CD4-positive, alpha-beta T cell treated with Interleukin-12 subunit alpha and Interleukin-12 subunit beta, for 1 hour (primary cell): ENCODE data around the gene PDIA6.
A peak's percentile ranks its signal among the peaks of the same experiment; 100 is the strongest.
"Not testable (repeated sequence)": the region's sequence is repeated elsewhere in the genome, so short reads cannot be mapped to it uniquely, and the experiment has no call there.

Experiments used
- DNase-seq: peaks from one replicate; pipeline ENCODE4 v3.0.0-alpha.2; 2020

Gene PDIA6

DNA sequence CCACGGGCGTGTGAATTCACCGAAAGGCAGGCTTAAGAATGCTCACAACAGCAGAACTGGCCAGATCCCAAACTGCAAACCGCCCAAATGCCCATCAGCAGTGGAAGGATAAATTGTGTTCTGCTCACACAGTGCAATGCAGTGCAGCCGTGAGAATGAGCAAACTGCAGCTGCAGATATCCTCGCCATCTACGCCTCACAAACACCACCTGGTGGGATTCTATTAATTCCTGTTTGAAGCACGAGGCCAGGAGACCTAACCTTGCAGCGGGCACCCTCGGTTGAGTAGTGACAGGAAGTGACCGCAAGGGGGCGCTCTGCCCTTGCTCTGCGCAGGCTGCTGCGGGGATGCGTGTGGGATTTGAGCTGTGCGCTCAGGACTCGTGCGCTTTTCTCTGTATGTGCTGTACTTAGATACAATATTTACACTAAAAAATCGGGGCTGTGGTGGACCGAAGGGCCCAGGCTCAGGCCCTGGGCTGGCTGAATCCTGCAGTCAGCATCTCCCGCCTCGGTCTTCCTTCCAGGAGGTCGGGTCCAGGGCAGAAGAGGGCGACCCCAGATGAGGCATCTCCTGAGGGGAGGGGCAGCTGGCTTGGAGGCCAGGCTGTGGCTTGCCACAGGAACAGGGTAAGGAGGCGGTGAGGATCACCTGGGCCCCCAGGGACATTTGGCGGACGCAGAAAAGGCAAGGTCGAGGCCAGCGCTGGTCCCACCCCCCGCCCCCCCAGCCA, 19.8 kb upstream of the PDIA6 start:
- DNase-seq: peak; percentile 82

DNA sequence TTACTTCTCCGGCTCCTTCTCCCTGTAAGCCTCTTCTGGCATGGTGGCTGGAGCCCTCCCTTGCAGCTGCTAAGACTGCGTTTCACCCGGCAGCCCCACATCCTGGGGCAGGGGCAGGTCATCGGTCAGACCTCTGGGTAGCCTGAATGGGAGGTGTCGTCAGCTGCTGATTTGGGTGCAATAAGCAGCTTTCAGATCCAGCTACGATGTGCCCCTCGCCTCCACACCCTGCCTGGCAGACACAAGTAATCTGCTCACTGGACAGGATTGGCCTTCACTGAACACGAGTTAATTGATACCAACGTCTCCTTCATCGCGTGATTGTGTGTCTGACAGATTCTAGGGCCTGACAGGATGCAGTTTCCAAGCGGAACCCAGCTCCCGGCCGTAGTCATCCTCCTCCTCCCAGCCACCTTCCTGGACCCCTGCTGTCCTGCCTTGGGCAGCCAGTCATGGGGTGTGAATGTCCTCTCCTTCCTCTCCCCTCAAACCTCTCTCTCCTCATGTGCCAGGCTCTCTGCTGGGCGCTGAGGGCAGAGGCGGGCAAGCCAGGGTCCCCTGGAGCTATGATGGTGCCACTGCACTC, 18.9 kb upstream of the PDIA6 start:
- no peak for DNase-seq

DNA sequence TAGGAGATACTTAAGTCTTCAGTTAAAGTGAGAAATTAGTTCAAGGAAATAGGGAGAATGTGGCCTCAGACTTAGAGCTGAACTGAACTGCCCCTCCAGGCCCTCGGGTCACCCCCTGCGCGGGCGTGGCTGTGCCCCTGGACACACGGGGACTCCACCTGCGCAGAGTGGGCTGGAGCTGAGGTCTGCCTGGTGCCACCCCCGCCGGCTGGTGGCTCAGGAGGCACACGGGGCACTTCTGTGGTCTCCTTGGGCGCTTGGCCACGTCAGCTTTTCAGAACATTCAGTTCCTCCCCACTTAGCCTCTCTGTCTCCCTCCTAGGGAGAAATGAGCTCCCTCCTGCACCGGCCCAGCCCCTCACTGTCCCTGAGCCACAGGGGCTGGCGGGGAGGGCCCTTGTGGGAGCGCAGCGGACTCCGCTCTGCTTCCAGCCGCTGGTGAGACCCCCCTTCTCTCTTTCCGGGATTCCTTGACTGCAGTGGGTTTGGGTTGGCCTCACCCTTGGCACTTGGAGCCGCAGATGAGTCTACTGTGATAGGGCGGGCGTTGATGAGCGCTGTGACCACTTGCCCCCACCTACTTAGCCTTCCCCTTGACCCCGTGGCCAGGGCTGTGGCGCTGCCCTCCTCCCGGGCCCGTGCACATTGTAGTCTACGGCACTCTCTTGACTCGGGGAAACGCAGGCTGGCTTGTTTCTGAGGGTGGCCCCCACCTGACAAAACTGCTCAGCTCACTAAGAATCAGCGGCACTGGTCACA, 18.2 kb upstream of the PDIA6 start:
- DNase-seq: no peak

DNA sequence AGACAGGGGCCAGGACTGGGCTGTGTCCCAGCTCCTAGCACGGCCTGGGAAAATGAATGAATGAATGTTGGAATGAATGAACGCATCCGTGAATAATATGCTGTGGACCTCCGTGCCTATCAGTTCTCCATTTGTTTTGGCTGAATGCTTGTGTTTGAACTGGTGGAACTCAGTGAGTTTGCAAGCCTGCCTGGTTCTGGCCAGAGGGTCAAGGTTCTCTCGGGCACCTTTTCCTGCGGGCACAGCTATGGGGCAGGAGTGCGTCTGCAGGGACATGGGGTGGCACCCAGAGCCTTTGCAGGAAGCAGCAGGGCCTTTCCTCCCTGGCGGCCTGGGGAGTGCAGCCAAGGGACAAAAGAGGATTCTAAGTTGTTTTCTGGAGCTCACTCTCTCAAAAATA, 17.6 kb upstream of the PDIA6 start:
- DNase-seq: no peak

DNA sequence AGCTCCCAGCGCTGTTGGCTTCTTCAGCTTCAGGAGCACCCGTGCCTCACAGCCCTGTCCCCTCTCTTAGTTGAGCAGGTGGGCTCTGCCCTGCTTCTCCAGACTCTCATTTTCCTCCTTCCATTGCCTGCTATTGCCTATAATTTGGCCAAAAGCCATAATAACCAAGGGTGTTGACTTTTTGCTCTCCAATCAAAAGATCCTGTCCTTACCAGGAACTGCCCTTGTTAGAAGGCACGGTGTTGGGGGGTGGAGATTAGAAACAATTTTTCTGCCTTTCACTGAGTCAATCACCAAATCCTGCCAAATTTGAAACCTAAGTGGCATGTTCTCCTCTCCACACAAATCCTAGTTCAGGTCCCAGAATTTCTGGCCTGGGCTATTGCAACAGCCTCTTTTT, 16.7 kb upstream of the PDIA6 start:
- DNase-seq: no peak

DNA sequence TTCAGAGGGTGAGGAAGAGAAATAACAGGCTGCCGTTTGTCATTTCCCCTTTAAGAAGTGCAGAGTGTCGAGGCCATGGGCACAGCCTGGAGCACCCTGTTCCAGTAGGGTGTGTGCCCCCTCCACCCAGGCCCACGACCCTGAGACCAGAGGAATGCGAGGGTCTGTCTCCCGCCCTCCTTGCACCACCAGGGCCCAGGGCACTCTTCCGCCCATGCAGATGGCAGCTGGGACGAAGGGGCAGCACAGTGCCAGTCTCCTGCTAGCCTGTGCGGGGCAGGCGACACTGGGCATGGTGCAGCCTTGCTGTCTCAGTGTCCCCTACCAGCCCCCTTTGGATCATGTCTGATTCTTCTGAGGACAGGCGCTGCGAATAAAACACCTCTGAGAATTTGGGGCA, 15.8 kb upstream of the PDIA6 start:
- no peak for DNase-seq

DNA sequence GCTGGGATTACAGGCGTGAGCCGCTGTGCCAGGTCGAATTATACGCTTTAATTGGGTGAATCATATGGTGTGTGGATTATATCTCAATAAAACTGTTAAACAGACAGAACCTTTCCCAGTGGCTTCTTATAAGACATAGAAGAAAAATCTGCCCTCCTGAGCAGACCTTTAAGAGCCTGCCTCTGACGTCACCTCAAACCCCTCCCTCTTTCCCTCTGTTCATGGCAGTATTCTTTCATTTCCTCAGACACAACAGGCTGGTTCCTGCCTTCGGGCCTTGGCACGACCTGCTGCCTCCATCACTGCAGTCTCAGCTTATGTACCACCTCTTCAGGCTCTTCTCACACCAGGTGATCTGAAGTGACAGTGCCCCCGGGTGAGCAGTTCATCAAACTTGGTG, 14.0 kb upstream of the PDIA6 start:
- no peak for DNase-seq

DNA sequence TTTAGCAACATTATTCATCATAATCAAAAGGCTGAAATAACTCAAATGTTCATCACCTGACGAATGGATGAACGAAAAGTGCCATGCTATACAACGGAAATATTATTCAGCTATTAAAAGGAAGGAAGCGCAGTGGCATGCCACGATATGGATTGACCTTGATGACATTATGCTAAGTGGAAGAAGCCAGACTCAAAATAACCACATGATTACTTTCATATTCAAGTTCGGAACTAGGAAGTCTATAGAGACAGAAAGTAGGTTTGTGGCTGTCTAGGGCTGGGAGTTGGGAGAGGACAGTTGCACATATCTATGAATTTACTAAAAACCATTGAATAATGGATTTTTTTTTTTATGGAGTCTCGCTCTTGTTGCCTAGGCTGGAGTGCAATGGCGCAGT, 13.4 kb upstream of the PDIA6 start:
- DNase-seq: no peak

DNA sequence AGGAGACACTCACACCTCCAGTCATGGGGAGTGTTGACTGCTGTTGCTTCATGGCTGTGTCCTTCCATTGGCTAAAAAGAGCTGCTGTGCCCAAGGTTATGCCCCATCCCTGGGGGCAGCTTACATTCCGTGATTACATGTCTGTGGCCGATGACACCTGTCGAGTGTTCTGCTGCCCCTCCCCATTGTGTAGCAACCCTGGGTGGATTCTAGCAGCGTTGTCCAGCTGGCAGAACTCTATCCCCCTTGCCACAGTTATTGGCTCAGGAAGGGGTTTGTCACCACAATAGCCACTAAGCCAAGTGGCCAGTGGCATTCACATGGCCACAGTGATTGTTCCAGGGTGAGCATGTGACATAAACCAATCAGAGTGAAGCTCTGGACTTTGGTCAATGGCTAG, 11.6 kb upstream of the PDIA6 start:
- no peak for DNase-seq

DNA sequence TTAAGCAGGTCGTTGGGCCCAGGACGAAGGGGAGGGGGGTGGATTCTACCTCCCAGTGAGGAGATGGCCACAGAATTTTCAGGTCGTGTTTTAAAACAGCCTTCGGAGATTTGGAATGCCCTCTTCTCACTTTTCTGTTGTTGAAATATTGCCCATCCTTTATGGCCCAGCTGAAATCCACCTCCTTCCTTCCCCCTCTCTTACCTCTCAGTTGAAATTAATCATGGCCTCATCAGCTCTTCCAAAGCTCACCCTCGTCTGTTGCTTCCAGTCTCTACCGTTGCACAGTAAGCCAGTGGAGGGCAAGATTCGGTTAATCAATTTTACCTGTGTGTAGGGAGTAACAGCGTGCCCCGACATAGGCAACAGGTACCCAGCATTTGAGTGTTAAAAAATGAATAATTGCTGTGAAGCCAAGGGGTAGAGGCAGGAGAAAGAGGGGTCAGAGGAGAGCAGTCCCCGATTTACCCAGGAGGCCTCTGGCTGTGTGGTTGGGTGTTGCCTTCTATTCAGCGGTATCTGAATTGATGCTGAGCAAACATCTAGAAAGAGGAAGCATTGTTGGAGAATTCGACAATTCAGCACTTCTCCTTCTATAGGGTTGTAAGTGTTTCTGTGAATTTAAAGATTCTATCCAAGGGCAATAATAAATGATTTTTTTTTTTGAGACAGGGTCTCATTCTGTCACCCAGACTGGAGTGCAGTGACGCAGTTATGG, 8.6 kb upstream of the PDIA6 start:
- no peak for DNase-seq

DNA sequence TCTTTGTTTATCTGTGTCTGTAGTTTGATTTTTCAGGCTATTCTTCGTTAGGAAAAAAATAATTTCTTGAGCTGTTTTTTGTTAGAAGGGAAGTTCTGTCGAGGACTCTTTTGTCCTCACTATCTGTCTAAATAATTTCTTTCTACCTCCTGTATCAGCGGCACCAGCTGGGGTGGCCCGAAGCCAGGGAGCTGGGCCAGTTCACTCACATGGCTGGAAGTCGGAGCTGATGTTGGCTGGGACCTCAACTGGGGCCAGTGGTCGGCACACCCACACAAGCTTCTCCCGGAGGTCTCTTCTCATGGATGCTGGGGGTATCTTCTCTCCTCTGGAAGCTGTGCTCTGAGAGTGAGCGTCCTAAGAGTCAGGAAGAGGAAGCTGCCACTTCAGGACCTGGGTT, 8.0 kb upstream of the PDIA6 start:
- DNase-seq: no peak

DNA sequence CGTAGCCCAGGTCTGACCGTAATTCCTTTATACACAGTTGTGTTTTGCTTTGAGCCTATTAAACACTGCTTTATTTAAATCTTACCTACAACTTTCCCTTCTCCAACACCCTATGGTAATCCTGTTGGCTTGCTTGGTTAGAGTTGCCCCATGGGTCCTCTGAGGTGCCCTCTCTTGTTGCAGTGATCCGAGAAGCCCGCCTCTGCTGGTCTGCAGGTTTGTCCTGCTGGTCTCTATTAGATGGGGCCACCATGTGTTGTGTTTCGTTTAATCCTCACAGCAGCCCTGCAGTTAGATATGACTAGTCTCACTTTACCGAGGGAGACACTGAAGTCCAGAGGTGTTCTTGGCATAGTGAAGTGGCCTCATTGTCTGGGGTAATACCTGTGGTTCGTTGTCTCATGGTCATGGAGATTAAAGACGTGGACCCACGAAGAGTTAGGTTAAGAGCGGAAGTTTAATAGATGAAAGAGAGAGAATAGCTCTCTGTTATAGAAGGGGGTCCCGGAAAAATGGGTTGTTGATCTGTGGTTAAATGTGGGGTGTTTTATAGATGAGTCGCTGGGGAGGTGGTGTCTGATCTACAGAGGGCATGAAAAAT, 7.2 kb upstream of the PDIA6 start:
- no peak for DNase-seq

DNA sequence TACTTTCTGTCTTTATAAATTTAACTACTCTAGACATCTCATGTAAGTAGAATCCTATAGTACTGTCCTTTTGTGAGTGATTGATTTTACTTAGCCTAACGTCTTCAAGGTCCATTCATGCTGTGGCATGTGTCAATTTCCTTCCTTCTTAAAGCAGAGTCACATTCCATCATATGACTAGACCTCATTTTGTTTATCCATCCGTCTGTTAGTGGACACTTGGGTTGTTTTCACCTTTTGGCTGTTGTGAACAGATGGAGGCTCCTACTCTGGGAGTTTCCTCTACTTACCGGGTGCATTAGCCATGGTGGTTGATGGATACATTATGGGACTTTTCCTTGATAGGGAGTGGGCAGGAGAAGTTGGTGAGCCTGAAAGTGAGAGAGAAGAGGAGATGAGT, 6.4 kb upstream of the PDIA6 start:
- no peak for DNase-seq

DNA sequence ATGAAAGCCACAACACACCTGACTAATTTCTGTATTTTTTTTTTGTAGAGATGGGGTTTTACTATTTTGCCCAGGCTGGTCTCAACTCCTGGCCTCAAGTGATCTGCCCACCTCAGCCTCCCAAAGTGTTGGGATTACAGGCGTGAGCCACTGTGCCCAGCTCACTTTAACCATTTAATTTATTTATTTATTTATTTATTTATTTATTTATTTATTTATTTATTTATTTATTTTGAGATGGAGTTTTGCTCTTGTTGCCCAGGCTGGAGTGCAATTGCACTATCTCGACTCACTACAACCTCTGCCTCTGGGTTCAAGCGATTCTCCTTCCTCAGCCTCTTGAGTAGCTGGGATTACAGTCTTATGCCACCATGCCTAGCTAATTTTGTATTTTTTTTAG, 5.7 kb upstream of the PDIA6 start:
- not testable (repeated sequence) for DNase-seq

DNA sequence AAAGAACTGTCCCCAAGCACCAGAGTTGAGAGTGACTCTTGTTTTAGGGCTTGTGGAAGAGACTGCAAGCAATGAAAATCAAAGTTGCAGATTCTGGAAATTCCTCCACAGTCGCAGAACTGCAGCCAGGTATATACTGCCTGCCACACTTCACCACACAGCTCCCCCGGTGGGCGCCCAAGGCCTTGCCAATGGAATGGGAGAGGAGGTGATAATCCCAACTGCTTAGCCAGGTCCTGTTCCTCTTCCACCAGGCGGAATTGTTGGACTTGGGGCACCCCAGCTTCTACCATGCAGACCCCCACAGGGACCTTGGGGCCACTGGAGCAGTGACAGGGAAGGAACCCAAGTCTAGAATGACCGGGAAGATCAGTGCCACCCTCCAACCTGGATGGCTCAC, 4.8 kb upstream of the PDIA6 start:
- no peak for DNase-seq

DNA sequence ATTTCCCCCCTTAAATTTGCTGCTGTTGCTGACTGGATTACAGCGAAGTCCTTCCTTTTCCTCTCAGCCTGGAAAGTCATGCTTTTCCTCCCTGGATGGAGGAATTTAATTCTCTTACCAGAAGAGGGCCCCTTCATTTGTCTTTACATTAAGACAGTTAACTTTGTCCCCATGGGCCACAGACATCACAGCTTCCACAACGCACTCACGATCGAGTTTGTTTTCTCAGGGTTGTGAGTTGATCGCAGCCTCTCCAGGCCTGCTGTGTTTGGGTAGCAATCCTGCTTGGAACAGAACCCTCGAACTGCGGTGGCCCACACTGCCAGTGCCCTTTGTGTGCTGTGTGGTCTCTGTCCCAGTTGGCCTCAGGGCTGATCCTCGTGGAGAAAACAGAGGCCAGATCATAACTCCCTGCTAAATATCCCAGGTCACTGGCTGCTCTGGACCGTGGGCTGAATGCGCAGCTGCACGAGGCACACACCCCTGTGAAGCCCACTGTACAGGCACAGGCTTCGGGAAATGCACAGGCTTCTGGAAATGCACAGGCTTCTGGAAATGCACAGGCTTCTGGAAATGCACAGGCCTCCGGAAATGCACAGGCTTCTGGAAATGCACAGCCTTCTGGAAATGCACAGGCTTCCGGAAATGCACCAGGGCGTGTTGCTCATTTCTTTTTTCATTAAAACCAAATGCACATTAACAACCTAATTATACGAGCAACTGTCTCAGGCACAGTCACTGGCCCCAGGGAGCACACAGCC, 2.2 kb upstream of the PDIA6 start:
- no peak for DNase-seq

DNA sequence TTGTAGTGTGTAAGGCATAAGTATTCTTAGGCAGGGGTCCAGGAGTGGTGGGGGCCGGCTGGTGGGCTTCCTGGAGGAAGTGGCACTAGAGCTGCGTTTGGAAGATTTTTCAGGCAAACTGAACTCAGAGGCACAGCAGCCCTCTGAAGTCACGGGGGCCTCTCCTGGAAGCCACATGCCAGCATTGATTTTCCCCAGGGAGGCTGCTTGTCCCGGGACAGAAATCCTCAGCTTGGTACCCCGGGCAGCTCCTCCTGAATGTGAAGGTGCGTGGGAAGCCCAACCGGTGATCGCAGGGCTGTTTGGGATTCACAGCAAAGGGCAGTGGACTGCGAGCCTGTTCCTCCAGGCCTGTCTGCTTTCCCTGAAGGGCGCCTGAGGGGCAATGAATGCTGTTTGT, 1.6 kb upstream of the PDIA6 start:
- no peak for DNase-seq

DNA sequence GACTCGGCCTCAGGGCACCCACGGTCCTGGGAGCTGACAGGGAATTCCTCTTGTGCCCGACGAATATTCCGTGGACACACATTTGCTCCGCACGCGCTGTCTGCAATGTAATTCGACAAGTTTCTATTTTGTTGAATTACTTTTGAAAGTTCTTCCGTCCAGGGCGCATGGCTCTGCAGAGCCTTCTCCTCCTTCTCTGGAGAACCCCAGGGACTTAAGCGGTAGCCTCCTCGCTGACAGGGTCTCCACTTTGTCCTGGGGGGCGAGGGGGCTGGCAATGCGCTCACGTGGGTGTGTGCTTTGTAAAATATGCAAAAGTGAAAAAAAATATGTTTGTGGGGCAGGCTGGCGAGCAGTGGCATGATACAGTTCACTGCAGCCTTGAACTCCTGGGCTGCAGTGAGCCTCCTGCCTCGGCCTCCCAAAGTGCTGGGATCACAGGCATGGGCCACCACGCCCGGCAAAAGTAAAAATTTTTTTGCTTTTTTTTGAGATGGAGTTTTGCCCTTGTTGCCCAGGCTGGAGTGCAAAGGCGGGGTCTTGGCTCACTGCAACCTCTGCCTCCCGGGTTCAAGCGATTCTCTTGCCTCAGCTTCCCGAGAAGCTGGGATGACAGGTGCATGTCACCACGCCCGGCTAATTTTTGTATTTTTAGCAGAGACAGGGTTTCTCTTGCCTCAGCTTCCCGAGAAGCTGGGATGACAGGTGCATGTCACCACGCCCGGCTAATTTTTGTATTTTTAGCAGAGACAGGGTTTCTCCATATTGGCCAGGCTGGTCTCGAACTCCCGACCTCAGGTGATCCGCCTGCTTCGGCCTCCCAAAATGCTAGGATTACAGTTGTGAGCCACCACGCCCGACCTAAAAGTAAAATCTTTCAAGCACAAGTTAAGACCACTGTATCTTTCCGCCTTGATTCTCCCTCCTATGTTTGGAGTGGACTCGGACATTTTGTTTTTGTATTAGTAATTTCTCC, 866 bp upstream of the PDIA6 start:
- not testable (repeated sequence) for DNase-seq

DNA sequence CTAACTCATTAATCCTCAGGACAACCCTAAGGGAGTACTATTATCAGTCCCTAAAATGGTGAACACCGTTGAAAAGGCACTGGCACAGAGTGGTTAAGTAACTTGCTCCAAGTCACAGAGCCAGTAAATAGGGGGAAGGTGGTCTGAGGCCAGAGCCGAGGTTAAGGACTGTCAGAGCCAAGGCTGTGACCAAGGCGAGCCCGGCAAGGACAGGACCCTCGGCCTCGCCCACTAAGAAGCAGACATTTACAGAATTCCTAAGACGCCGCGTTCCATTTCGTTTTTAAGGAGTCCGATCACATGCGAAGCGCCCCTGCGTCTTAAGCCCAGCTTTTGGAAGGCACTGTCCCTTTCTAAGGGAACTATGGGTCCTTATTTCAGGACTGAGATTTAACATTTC, 1.1 kb downstream of the PDIA6 start:
- no peak for DNase-seq

DNA sequence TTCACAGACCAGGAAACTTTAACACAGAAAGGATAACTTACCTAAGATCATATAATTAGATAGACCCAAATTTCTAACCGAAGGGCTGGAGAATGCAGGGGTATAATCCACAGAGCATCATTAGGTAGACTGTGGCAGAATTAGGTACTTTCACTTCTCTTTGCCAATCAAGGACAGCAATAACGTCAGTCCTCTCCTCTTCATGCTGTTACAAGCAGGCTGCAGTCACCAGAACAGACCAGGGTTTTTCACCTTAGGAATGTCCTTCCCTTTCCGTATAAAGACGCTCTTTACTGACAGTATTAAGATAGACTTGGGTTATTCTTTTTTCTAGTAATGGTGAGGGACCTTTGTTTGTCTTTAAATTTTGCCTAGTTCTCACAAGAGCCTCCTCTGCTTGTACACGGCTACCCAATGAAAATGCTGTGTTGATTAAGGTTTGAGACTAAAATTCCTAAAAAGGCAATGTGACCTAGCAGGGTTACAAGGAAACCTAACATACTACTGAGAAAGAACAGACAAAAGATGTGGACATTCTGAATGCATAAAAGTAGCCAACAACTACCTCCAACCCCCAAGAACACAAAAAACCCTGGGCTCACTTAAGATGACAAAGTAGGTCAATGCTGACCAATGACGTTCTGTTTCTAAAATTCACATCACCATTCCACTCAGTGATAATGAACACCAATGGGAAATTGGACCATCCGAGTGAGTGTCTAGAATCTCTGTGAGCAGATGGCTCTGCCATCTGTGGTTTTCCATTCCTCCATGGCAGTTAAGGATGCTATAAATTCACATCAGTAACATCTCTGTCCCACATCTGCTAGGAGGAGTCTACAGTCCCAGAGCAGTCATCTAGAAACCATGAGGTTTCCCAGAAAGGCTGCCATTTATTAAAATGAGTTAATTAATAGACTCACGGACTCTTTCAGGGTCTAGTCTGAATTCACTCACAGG, 2.1 kb downstream of the PDIA6 start:
- DNase-seq: peak; percentile 47
